K562 (cell line): Measurements from ENCODE around the gene TSC1. TPM values are rescaled to one million over a fixed set of nuclear protein-coding genes. Genes with fewer than 3 reads are reported as not detected.

Experiments
- FOXJ3 ChIP-seq: sonication (generic); formaldehyde crosslinking; IDR thresholded peaks from 2 replicates; pipeline ENCODE4 v1.4.0; 2020; ENCODE audit warnings: mild to moderate bottlenecking, missing genetic modification reagents
- RBM17 ChIP-seq: fragments of 200-400 bp; formaldehyde crosslinking; IDR thresholded peaks from 2 replicates; pipeline ENCODE4 v1.6.1; 2017; ENCODE audit warnings: low read depth, mild to moderate bottlenecking, low read length, borderline replicate concordance
- TRIM24 ChIP-seq, 2 experiments: fragments of 450-650 bp; IDR thresholded peaks; 2 replicates each; pipeline ENCODE4 v1.6.1; 2016
- polyA plus RNA-seq, 8 experiments: library from polyadenylated mRNA; depleted of rRNA in 4 of 8; stranded (reverse) in 5 of 8; unstranded in 3 of 8; fragments of >200 nt; fragmentation: Nextera tagmentation in 2 of 8; fragmentation: Illumina TruSeq in 1 of 8; extraction: Ambion mirVana in 2 of 8; extraction: Trizol in 1 of 8; gene quantifications; 2 replicates each; pipeline versions ENCODE4 v1.2.1 to v1.2.3, GENCODE V29; 2011 to 2014; ENCODE audit warnings: inconsistent platforms in 1 of 8, missing spikeins in 1 of 8
- total RNA-seq, 7 experiments: library from RNA; depleted of rRNA in 6 of 7; stranded (reverse); fragments of >200 nt in 6 of 7; fragmentation: Illumina TruSeq in 2 of 7; extraction: Trizol in 2 of 7; gene quantifications; 2 replicates each; pipeline versions ENCODE4 v1.2.1 to v1.2.3, GENCODE V29; 2011 to 2021; ENCODE audit warnings: low replicate concordance in 1 of 7
- TF ChIP-seq, protein P1 (sequence below): conservative IDR thresholded peaks from 2 replicates; pipeline ENCODE4 v1.6.1; 2011; ENCODE audit warnings: low read depth, mild to moderate bottlenecking, low read length; ENCODE audit not compliant: control insufficient read depth
- TF ChIP-seq, protein P2 (sequence below): sonication (generic); formaldehyde crosslinking; IDR thresholded peaks from 2 replicates; pipeline ENCODE4 v1.8.1; 2023; ENCODE audit warnings: mild to moderate bottlenecking, missing genetic modification reagents

The TSC1 gene
- total and polyA plus RNA-seq, 9 of the 15 experiments (the other 6 are each of a cell fraction or from before 2014, with no cell fraction given): 6.9 to 37.6 (median 18.6) TPM

GRCh38 chr9:132888151-132888550 is 56.3 kb downstream of the TSC1 start (continued):
- TF ChIP-seq, protein P1, sequence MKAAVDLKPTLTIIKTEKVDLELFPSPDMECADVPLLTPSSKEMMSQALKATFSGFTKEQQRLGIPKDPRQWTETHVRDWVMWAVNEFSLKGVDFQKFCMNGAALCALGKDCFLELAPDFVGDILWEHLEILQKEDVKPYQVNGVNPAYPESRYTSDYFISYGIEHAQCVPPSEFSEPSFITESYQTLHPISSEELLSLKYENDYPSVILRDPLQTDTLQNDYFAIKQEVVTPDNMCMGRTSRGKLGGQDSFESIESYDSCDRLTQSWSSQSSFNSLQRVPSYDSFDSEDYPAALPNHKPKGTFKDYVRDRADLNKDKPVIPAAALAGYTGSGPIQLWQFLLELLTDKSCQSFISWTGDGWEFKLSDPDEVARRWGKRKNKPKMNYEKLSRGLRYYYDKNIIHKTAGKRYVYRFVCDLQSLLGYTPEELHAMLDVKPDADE: no peak
- TF ChIP-seq FOXJ3: no peak
- TF ChIP-seq, protein P2, sequence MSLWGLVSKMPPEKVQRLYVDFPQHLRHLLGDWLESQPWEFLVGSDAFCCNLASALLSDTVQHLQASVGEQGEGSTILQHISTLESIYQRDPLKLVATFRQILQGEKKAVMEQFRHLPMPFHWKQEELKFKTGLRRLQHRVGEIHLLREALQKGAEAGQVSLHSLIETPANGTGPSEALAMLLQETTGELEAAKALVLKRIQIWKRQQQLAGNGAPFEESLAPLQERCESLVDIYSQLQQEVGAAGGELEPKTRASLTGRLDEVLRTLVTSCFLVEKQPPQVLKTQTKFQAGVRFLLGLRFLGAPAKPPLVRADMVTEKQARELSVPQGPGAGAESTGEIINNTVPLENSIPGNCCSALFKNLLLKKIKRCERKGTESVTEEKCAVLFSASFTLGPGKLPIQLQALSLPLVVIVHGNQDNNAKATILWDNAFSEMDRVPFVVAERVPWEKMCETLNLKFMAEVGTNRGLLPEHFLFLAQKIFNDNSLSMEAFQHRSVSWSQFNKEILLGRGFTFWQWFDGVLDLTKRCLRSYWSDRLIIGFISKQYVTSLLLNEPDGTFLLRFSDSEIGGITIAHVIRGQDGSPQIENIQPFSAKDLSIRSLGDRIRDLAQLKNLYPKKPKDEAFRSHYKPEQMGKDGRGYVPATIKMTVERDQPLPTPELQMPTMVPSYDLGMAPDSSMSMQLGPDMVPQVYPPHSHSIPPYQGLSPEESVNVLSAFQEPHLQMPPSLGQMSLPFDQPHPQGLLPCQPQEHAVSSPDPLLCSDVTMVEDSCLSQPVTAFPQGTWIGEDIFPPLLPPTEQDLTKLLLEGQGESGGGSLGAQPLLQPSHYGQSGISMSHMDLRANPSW: no peak
- TF ChIP-seq TRIM24 (IDR thresholded peaks at IDR 0.05): no peak
- TF ChIP-seq RBM17: no peak
